Activated CD4-positive, alpha-beta memory T cell treated with anti-CD3 and anti-CD28 coated beads for 36 hours (primary cell): ENCODE results near the gene SUPT20HL2. TPM values are rescaled to one million over a fixed set of nuclear protein-coding genes. Genes with fewer than 3 reads are reported as not detected.
"Not testable (repeated sequence)": the region's sequence is repeated elsewhere in the genome, so short reads cannot be mapped to it uniquely, and the experiment has no call there.

Experiments
- CTCF ChIA-PET: fragments of 350-600 bp; sonication (Branson Sonifier 250); formaldehyde crosslinking; loops from one replicate; lab custom pipeline; 2021; ENCODE audit warnings: antibody characterized with exemption, inconsistent platforms; lab: Charles Lee
- POLR2A ChIA-PET: fragments of 350-600 bp; sonication (Branson Sonifier 250); formaldehyde crosslinking; loops from one replicate; lab custom pipeline; 2021; ENCODE audit warnings: antibody characterized with exemption; lab: Charles Lee
- DNase-seq: peaks from one replicate; pipeline ENCODE4 v3.0.0-alpha.2; 2020
- H3K27ac Mint-ChIP-seq: one replicate; pipeline ENCODE4 v1.8.0; 2021; ENCODE audit warnings: mixed read lengths
- H3K27me3 Mint-ChIP-seq: one replicate; pipeline ENCODE4 v1.8.0; 2021; ENCODE audit warnings: mixed read lengths
- H3K36me3 Mint-ChIP-seq: one replicate; pipeline ENCODE4 v1.8.0; 2021; ENCODE audit warnings: mixed read lengths
- H3K4me1 Mint-ChIP-seq: one replicate; pipeline ENCODE4 v1.8.0; 2021; ENCODE audit warnings: low read depth, mixed read lengths
- H3K4me3 Mint-ChIP-seq: one replicate; pipeline ENCODE4 v1.8.0; 2021; ENCODE audit warnings: mild to moderate bottlenecking, mixed read lengths
- H3K9me3 Mint-ChIP-seq: one replicate; pipeline ENCODE4 v1.8.0; 2021; ENCODE audit warnings: mixed read lengths
- intact Hi-C: fragments of 100-400 bp; cut with micrococcal nuclease; formaldehyde crosslinking; loops from one replicate; pipeline ENCODE4 v1.15.1; 2023
- total RNA-seq, 2 experiments: library from RNA; stranded (reverse); gene quantifications; one replicate each; pipeline ENCODE4 v1.2.3, GENCODE V29; 2021

The SUPT20HL2 gene
- not detected for total RNA-seq

DNA sequence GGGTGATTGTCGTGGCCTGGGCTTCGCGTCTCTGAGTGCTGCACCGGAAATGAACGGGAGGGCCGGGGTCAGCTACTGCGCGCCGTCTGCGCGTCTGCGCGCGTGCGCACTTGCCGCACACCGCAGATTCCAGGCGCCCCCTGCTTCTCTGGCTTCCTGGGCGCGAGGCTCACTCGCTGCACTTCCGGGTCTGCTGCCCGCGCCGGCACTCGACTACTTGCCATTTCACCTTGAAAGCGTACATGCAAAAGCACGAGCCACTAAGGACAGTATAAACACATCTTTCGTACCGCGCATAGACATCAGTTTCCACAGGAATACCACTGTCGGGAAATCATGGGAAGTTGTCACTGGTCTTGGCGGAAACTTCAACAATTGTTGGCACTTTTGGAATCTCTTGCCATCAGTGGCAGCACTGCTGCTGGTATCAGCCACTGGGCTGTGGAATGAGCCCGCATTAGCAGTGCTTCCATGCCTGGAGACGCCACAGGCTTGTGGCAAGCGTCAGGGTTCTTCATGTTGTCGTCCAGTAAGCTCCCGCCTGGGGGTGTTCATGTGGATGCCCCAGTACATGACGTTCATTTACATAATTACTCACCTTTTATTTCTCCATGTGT is at the start of gene SUPT20HL2:
TSS of gene SUPT20HL2 (minus strand) at position 51 of the 617 bp plus-strand sequence. CDS start 754 bp downstream, outside the sequence.
- Mint-ChIP-seq H3K4me1 (no peaks in the 10 kb centered on the region), H3K27me3 (no peaks in the 10 kb centered on the region), H3K36me3 (no peaks in the 10 kb centered on the region), H3K9me3 (no peaks in the 10 kb centered on the region), H3K27ac (no peak within 1 kb of the TSS), H3K4me3 (no peak within 1 kb of the TSS)
- DNase-seq = no peak
- intact Hi-C loops = no loop called here
- ChIA-PET CTCF (no interaction called here), POLR2A (no interaction called here)

- H3K9me3 Mint-ChIP-seq, H3K4me1 Mint-ChIP-seq, H3K27ac Mint-ChIP-seq, DNase-seq, CTCF ChIA-PET, H3K27me3 Mint-ChIP-seq, H3K36me3 Mint-ChIP-seq, intact Hi-C loops, POLR2A ChIA-PET, H3K4me3 Mint-ChIP-seq: not testable (repeated sequence)
These were observed 48.3 kb upstream of the SUPT20HL2 start for GRCh38 chrX:24362089-24362745.

DNA sequence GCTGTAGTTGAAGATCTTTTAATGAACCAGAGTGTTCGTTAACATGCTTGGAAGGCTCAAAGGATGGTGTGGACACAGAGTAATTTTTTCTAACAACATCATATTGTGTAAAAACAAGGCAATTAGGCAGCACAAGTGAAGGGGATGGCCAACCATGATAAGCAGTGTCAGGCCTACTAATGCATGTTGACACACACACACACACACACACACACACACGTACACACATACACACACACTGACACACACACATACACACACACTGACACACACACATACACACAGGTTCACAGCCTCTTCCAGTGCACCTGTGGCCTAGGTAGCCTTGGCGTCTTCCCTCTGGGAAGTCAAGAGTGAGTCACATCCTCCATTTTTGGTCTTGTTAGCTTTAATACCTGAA is 46.4 kb upstream of the SUPT20HL2 start, which contains the start of gene SUPT20HL1:
TSS of gene SUPT20HL1 (plus strand) at position 368 of the 400 bp plus-strand sequence. CDS start 2,122 bp downstream, outside the sequence.
- Mint-ChIP-seq H3K9me3 (no peaks in the 10 kb centered on the region), H3K27me3 (no peaks in the 10 kb centered on the region), H3K27ac (no peak within 1 kb of the TSS), H3K4me1 (no peaks in the 10 kb centered on the region), H3K36me3 (no peaks in the 10 kb centered on the region), H3K4me3 (no peak within 1 kb of the TSS)
- ChIA-PET POLR2A (no interaction called here), CTCF (no interaction called here)
- intact Hi-C loops = no loop called here
- DNase-seq = no peak

- Mint-ChIP-seq H3K4me1 (no peaks in the 10 kb centered on the region), H3K27me3 (no peaks in the 10 kb centered on the region), H3K9me3 (no peaks in the 10 kb centered on the region), H3K36me3 (no peaks in the 10 kb centered on the region), H3K27ac (no peak overlapping the region), H3K4me3 (no peak overlapping the region)
- ChIA-PET CTCF (interaction anchor here (2.5 kb wide), 1 partner anchor 14 kb away, joined by 11 read pairs; no protein-coding TSS in a partner anchor), POLR2A (no interaction called here)
- intact Hi-C loops = no loop called here
- DNase-seq = no peak
These were observed 43.2 kb upstream of the SUPT20HL2 start for GRCh38 chrX:24357106-24357505.

- H3K4me1 Mint-ChIP-seq = no peaks in the 10 kb centered on the region
- ChIA-PET POLR2A (no interaction called here), CTCF (no interaction called here)
- no peaks in the 10 kb centered on the region for H3K27me3 Mint-ChIP-seq
- H3K4me3 Mint-ChIP-seq = no peak overlapping the region
- intact Hi-C loops = no loop called here
- no peaks in the 10 kb centered on the region for H3K36me3 Mint-ChIP-seq
- DNase-seq = no peak
- H3K27ac Mint-ChIP-seq = no peak overlapping the region
- H3K9me3 Mint-ChIP-seq = no peaks in the 10 kb centered on the region
These were observed 41.2 kb upstream of the SUPT20HL2 start for GRCh38 chrX:24355095-24355494.

- intact Hi-C loops = no loop called here
- CTCF ChIA-PET = no interaction called here
- no peak overlapping the region for H3K27ac Mint-ChIP-seq
- no peaks in the 10 kb centered on the region for H3K36me3 Mint-ChIP-seq
- H3K9me3 Mint-ChIP-seq = no peaks in the 10 kb centered on the region
- DNase-seq = no peak
- H3K4me1 Mint-ChIP-seq = no peaks in the 10 kb centered on the region
- H3K4me3 Mint-ChIP-seq = no peak overlapping the region
- no peaks in the 10 kb centered on the region for H3K27me3 Mint-ChIP-seq
- POLR2A ChIA-PET = no interaction called here
These were observed 36.3 kb upstream of the SUPT20HL2 start for GRCh38 chrX:24350217-24350616.

DNA sequence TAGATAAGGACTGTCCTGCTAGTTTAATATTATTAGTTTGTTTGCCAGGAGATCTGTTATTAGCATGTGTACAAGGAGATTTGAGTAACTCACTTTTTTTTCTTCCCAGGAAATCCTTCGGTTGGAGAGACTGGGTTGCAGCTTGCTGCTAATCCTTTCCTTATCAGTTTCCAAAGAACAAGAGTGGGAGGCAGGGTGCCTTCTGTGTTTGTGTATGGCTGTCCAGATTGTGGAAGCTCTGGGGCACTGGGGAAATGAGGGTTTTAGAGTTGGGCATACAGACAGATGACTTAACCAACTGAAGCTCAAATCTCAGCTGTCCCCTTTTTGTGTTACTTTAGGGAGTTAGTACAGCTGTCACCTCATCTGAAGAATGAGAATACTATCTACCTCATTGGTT is 34.0 kb upstream of the SUPT20HL2 start:
- H3K4me3 Mint-ChIP-seq = no peak overlapping the region
- CTCF ChIA-PET = interaction anchor here (1.2 kb wide), 1 partner anchor 23 kb away, joined by 3 read pairs; no protein-coding TSS in a partner anchor
- POLR2A ChIA-PET = no interaction called here
- H3K36me3 Mint-ChIP-seq = no peaks in the 10 kb centered on the region
- DNase-seq = no peak
- H3K27ac Mint-ChIP-seq = no peak overlapping the region
- intact Hi-C loops = no loop called here
- peaks cover 2% of the 10 kb centered on the region for H3K27me3 Mint-ChIP-seq
- H3K9me3 Mint-ChIP-seq = no peaks in the 10 kb centered on the region
- peaks cover 6% of the 10 kb centered on the region for H3K4me1 Mint-ChIP-seq

GRCh38 chrX:24343719-24344118 is 29.9 kb upstream of the SUPT20HL2 start:
- intact Hi-C loops = no loop called here
- no peaks in the 10 kb centered on the region for H3K36me3 Mint-ChIP-seq
- H3K4me3 Mint-ChIP-seq = no peak overlapping the region
- no peak overlapping the region for H3K27ac Mint-ChIP-seq
- CTCF ChIA-PET = interaction anchor here (0.6 to 2.7 kb wide), 2 partner anchors 27 to 100 kb away, joined by 4 to 9 read pairs; no protein-coding TSS in a partner anchor
- no peaks in the 10 kb centered on the region for H3K9me3 Mint-ChIP-seq
- POLR2A ChIA-PET = no interaction called here
- peak; percentile 10 for DNase-seq
- peaks cover 10% of the 10 kb centered on the region for H3K4me1 Mint-ChIP-seq
- peaks cover 10% of the 10 kb centered on the region for H3K27me3 Mint-ChIP-seq

- Mint-ChIP-seq H3K36me3 (no peaks in the 10 kb centered on the region), H3K27me3 (peaks cover 10% of the 10 kb centered on the region), H3K27ac (no peak overlapping the region), H3K4me1 (peaks cover 10% of the 10 kb centered on the region), H3K4me3 (no peak overlapping the region), H3K9me3 (no peaks in the 10 kb centered on the region)
- CTCF ChIA-PET = interaction anchor here (0.6 to 2.7 kb wide), 2 partner anchors 11 to 29 kb away, joined by 3 to 9 read pairs; no protein-coding TSS in a partner anchor
- POLR2A ChIA-PET = no interaction called here
- no peak for DNase-seq
- intact Hi-C loops = no loop called here
These were observed 27.9 kb upstream of the SUPT20HL2 start for GRCh38 chrX:24341795-24342194.

GRCh38 chrX:24340501-24340900 is 26.6 kb upstream of the SUPT20HL2 start:
- peaks cover 10% of the 10 kb centered on the region for H3K4me1 Mint-ChIP-seq
- H3K36me3 Mint-ChIP-seq = no peaks in the 10 kb centered on the region
- POLR2A ChIA-PET = no interaction called here
- no peak for DNase-seq
- no peaks in the 10 kb centered on the region for H3K9me3 Mint-ChIP-seq
- H3K4me3 Mint-ChIP-seq = no peak overlapping the region
- CTCF ChIA-PET = no interaction called here
- H3K27me3 Mint-ChIP-seq = peaks cover 10% of the 10 kb centered on the region
- no peak overlapping the region for H3K27ac Mint-ChIP-seq
- intact Hi-C loops = no loop called here

DNA sequence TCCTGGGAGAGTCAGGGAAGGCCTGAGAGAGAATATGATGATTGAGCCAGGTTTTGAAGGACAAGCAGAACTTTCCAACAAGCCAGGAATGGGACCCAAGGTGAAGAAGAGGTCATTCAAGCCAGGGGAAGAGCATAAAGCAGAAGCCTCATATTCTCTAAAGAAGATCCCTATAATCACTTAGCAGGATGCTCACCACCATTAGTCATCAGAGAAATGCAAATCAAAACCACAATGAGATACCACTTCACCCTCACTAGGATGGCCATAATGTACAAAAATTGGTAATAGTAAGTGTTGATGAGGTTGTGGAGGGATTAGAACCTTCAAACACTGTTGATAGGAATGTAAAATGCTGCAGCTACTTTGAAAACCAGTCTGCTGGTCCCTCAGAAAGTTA is 26.0 kb upstream of the SUPT20HL2 start:
- Mint-ChIP-seq H3K27me3 (peaks cover 10% of the 10 kb centered on the region), H3K27ac (no peak overlapping the region), H3K4me1 (peaks cover 10% of the 10 kb centered on the region), H3K36me3 (no peaks in the 10 kb centered on the region), H3K9me3 (no peaks in the 10 kb centered on the region), H3K4me3 (no peak overlapping the region)
- ChIA-PET CTCF (no interaction called here), POLR2A (no interaction called here)
- DNase-seq = no peak
- intact Hi-C loops = no loop called here

DNA sequence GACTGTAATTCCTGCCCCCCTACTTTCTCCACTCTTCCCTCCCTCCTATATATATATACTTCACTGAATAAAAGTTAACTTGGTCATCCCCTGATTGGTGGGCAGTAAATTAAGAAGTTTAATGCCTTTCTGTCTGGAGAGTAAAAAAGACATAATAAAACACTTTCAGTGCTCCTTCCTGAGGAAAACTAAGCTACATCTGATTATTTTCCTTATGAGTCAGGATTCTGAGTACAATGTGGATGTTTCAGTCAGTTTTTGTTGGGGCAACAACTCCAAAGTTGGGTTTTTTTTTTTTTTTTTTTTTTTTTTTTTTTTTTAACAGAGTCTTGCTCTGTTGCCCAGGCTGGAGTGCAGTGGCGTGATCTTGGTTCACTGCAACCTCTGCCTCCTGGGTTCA is 22.0 kb upstream of the SUPT20HL2 start:
- H3K36me3 Mint-ChIP-seq = no peaks in the 10 kb centered on the region
- no peak overlapping the region for H3K27ac Mint-ChIP-seq
- POLR2A ChIA-PET = no interaction called here
- no peak overlapping the region for H3K4me3 Mint-ChIP-seq
- CTCF ChIA-PET = no interaction called here
- no peaks in the 10 kb centered on the region for H3K9me3 Mint-ChIP-seq
- H3K27me3 Mint-ChIP-seq = peaks cover 11% of the 10 kb centered on the region
- H3K4me1 Mint-ChIP-seq = no peaks in the 10 kb centered on the region
- intact Hi-C loops = no loop called here
- DNase-seq = no peak
